ENCODE measurements around the gene KPNB1. TPM values are rescaled to one million over a fixed set of nuclear protein-coding genes. Genes with fewer than 3 reads are reported as not detected.

The KPNB1 gene
- polyA plus RNA-seq, 1 donor (not counting 4 experiments of a cell fraction or from before 2014, with no cell fraction given), result 220 TPM

GRCh38 chr17:47685556-47686275, 36.0 kb downstream of the KPNB1 start:
- Histone ChIP-seq H3K9me3 (ENCODE audit: control insufficient read depth, low read depth, low read length) (no peaks in the 10 kb centered on the region), H3K27ac (ENCODE audit: control insufficient read depth, insufficient read depth, low read length) (no peak overlapping the region), H3K4me3 (ENCODE audit: control insufficient read depth in 2 of 3, extremely low read depth in 1 of 3, insufficient read depth in 2 of 3, low read depth in 1 of 3, low read length in 3 of 3) (no peak overlapping the region), H4K20me1 (ENCODE audit: control insufficient read depth, extremely low read depth, insufficient read depth, low read length) (peaks cover 5% of the 10 kb centered on the region), H3K9me1 (ENCODE audit: control insufficient read depth, extremely low read depth, insufficient read depth, low read length) (no peaks in the 10 kb centered on the region), H3K79me2 (ENCODE audit: control insufficient read depth, insufficient read depth, low read length) (no peaks in the 10 kb centered on the region), H3K4me1 (ENCODE audit: control insufficient read depth, extremely low read depth, insufficient read depth, low read length) (no peaks in the 10 kb centered on the region), H3K4me2 (ENCODE audit: control insufficient read depth, extremely low read depth, insufficient read depth, low read depth, low read length) (no peak overlapping the region), H2AFZ (ENCODE audit: control insufficient read depth, low read length) (no peak overlapping the region), H3K36me3 (ENCODE audit: control insufficient read depth in 2 of 2, extremely low read depth in 1 of 2, insufficient read depth in 2 of 2, low read length in 2 of 2) (peaks cover 17 to 34% of the 10 kb centered on the region in 2 experiments), H3K27me3 (ENCODE audit: control insufficient read depth, extremely low read depth, insufficient read depth, low read length) (no peaks in the 10 kb centered on the region), H3K9ac (ENCODE audit: control insufficient read depth, extremely low read depth, insufficient read depth, low read length) (no peak overlapping the region)
- no peak for FAIRE-seq
- dilution Hi-C loops (cut with MboI; ENCODE audit: extremely low pct_ligation_motif_present, low sequenced_read_pairs), result no loop called here
- DNase-seq (ENCODE audit: low read depth, low spot score), result no peak
- TF ChIP-seq CTCF (optimal IDR thresholded peaks at IDR 0.05 in 1 of 3, IDR thresholded peaks at IDR 0.05 in 1 of 3, conservative IDR thresholded peaks at IDR 0.05 in 1 of 3; ENCODE audit: extremely low read depth in 1 of 3, insufficient read depth in 2 of 3, low read length in 3 of 3) (no peak), EZH2 (IDR thresholded peaks at IDR 0.05; ENCODE audit: low read length) (no peak)

- TF ChIP-seq EZH2 (IDR thresholded peaks at IDR 0.05; ENCODE audit: low read length) (no peak), CTCF (optimal IDR thresholded peaks at IDR 0.05 in 1 of 3, IDR thresholded peaks at IDR 0.05 in 1 of 3, conservative IDR thresholded peaks at IDR 0.05 in 1 of 3; ENCODE audit: extremely low read depth in 1 of 3, insufficient read depth in 2 of 3, low read length in 3 of 3) (no peak)
- no peaks in the 10 kb centered on the region for H3K79me2 ChIP-seq (ENCODE audit: control insufficient read depth, insufficient read depth, low read length)
- dilution Hi-C loops (cut with MboI; ENCODE audit: extremely low pct_ligation_motif_present, low sequenced_read_pairs), result no loop called here
- no peak overlapping the region for H3K4me3 ChIP-seq (ENCODE audit: control insufficient read depth in 2 of 3, extremely low read depth in 1 of 3, insufficient read depth in 2 of 3, low read depth in 1 of 3, low read length in 3 of 3)
- no peaks in the 10 kb centered on the region for H3K9me1 ChIP-seq (ENCODE audit: control insufficient read depth, extremely low read depth, insufficient read depth, low read length)
- H3K4me1 ChIP-seq (ENCODE audit: control insufficient read depth, extremely low read depth, insufficient read depth, low read length), result no peaks in the 10 kb centered on the region
- no peak overlapping the region for H3K9ac ChIP-seq (ENCODE audit: control insufficient read depth, extremely low read depth, insufficient read depth, low read length)
- no peak overlapping the region for H3K27ac ChIP-seq (ENCODE audit: control insufficient read depth, insufficient read depth, low read length)
- H3K36me3 ChIP-seq (ENCODE audit: control insufficient read depth in 2 of 2, extremely low read depth in 1 of 2, insufficient read depth in 2 of 2, low read length in 2 of 2), result peaks cover 14 to 32% of the 10 kb centered on the region in 2 experiments
- no peak for DNase-seq (ENCODE audit: low read depth, low spot score)
- no peaks in the 10 kb centered on the region for H3K9me3 ChIP-seq (ENCODE audit: control insufficient read depth, low read depth, low read length)
- H3K4me2 ChIP-seq (ENCODE audit: control insufficient read depth, extremely low read depth, insufficient read depth, low read depth, low read length), result no peak overlapping the region
- no peak overlapping the region for H2AFZ ChIP-seq (ENCODE audit: control insufficient read depth, low read length)
- H3K27me3 ChIP-seq (ENCODE audit: control insufficient read depth, extremely low read depth, insufficient read depth, low read length), result no peaks in the 10 kb centered on the region
- FAIRE-seq, result no peak
- H4K20me1 ChIP-seq (ENCODE audit: control insufficient read depth, extremely low read depth, insufficient read depth, low read length), result peaks cover 5% of the 10 kb centered on the region
Observed at GRCh38 chr17:47686276-47686635, 36.5 kb downstream of the KPNB1 start.

Measured in keratinocyte (primary cell).